B cell (primary cell): ENCODE data around the gene ESR1. TPM values are rescaled to one million over a fixed set of nuclear protein-coding genes. Genes with fewer than 3 reads are reported as not detected.

ENCODE experiments used
- ATAC-seq: fragments of 200-7000 bp; cut with Tn5 transposase; one replicate; pipeline ENCODE4 v1.10.0; 2021; ENCODE audit warnings: low read depth, mild to moderate bottlenecking, moderate number of reproducible peaks, moderate library complexity
- CTCF ChIA-PET: fragments of 350-600 bp; sonication (Branson Sonifier 250); formaldehyde crosslinking; loops from one replicate; lab custom pipeline; 2021; ENCODE audit warnings: antibody characterized with exemption, inconsistent platforms; lab: Charles Lee
- POLR2A ChIA-PET: fragments of 350-600 bp; sonication (Branson Sonifier 250); formaldehyde crosslinking; loops from one replicate; lab custom pipeline; 2021; ENCODE audit warnings: antibody characterized with exemption; lab: Charles Lee
- DNase-seq: peaks from one replicate; pipeline ENCODE4 v3.0.0; 2013
- H2AFZ ChIP-seq: 2 replicates; pipeline ENCODE4 v1.6.1; 2012; ENCODE audit warnings: mild to moderate bottlenecking, low read depth, low read length; ENCODE audit not compliant: insufficient read depth, poor library complexity, severe bottlenecking
- H3K27ac ChIP-seq, 2 donors: 1 replicate in 1 of 2; 2 replicates in 1 of 2; pipeline ENCODE4 v1.5.1; 2012 to 2013; ENCODE audit warnings: low read length in 2 of 2, mild to moderate bottlenecking in 2 of 2, moderate library complexity in 1 of 2
- H3K27me3 ChIP-seq, 4 experiments: fragments of 200-600 bp in 1 of 4; sonication (generic) in 1 of 4; replicated peaks in 1 of 4; 1 replicate in 2 of 4; 2 replicates in 2 of 4; pipeline versions ENCODE4 v1.6.1 to v1.7.0; 2013 to 2016; ENCODE audit warnings: low read length in 3 of 4, mild to moderate bottlenecking in 2 of 4, mixed read lengths in 1 of 4, moderate library complexity in 1 of 4; ENCODE audit not compliant: insufficient read depth in 4 of 4, control insufficient read depth in 3 of 4; ENCODE audit errors: control extremely low read depth in 1 of 4
- H3K36me3 ChIP-seq, 2 experiments: replicated peaks in 1 of 2; 1 replicate in 1 of 2; 2 replicates in 1 of 2; pipeline versions ENCODE4 v1.6.1 to v1.7.1; 2013; ENCODE audit warnings: low read length in 1 of 2; ENCODE audit not compliant: insufficient read depth in 2 of 2, control insufficient read depth in 1 of 2; ENCODE audit errors: control extremely low read depth in 1 of 2, extremely low read depth in 1 of 2
- H3K4me1 ChIP-seq, 2 donors: fragments of 200-600 bp in 1 of 2; sonication (generic) in 1 of 2; 1 replicate in 1 of 2; 2 replicates in 1 of 2; pipeline versions ENCODE4 v1.5.1 to v1.6.1; 2013 to 2017; ENCODE audit warnings: low read length in 2 of 2; ENCODE audit not compliant: control insufficient read depth in 2 of 2, insufficient read depth in 2 of 2
- H3K4me2 ChIP-seq: replicated peaks from 2 replicates; pipeline ENCODE3; 2012; ENCODE audit warnings: mild to moderate bottlenecking, low read depth, low read length; ENCODE audit not compliant: poor library complexity, severe bottlenecking
- H3K4me3 ChIP-seq, 5 experiments: fragments of 200-600 bp in 1 of 5; sonication (generic) in 1 of 5; 1 replicate in 3 of 5; 2 replicates in 2 of 5; pipeline versions ENCODE4 v1.5.1 to v1.7.0; 2011 to 2016; ENCODE audit warnings: low read length in 4 of 5, mild to moderate bottlenecking in 4 of 5, low read depth in 2 of 5, control low read depth in 1 of 5, moderate library complexity in 1 of 5; ENCODE audit not compliant: insufficient read depth in 1 of 5; ENCODE audit errors: control extremely low read depth in 1 of 5, extremely low read depth in 1 of 5
- H3K79me2 ChIP-seq: fragments of 200-600 bp; sonication (generic); one replicate; pipeline ENCODE4 v1.6.0; 2016; ENCODE audit warnings: low read length; ENCODE audit not compliant: control insufficient read depth, insufficient read depth
- H3K9ac ChIP-seq: fragments of 200-600 bp; sonication (generic); 2 replicates; pipeline ENCODE4 v1.6.1; 2017; ENCODE audit warnings: mild to moderate bottlenecking, low read length, moderate library complexity
- H3K9me3 ChIP-seq, 3 donors: one replicate each; pipeline versions ENCODE4 v1.6.1 to v1.7.1; 2013; ENCODE audit warnings: low read length in 2 of 3; ENCODE audit not compliant: control insufficient read depth in 2 of 3, insufficient read depth in 1 of 3; ENCODE audit errors: control extremely low read depth in 1 of 3
- H4K20me1 ChIP-seq: 2 replicates; pipeline ENCODE4 v1.6.0; 2012; ENCODE audit warnings: mild to moderate bottlenecking, low read length; ENCODE audit not compliant: insufficient read depth, control insufficient read depth, poor library complexity, severe bottlenecking
- H3K27ac Mint-ChIP-seq: one replicate; pipeline ENCODE4 v1.8.0; 2021; ENCODE audit warnings: mixed read lengths
- H3K27me3 Mint-ChIP-seq: one replicate; pipeline ENCODE4 v1.8.0; 2021; ENCODE audit warnings: mixed read lengths
- H3K4me1 Mint-ChIP-seq: one replicate; pipeline ENCODE4 v1.8.0; 2021; ENCODE audit warnings: mixed read lengths
- H3K4me3 Mint-ChIP-seq: one replicate; pipeline ENCODE4 v1.8.0; 2021; ENCODE audit warnings: mixed read lengths
- H3K9me3 Mint-ChIP-seq: one replicate; pipeline ENCODE4 v1.8.0; 2022; ENCODE audit warnings: mixed read lengths; ENCODE audit not compliant: insufficient read depth
- EZH2 ChIP-seq: IDR thresholded peaks from 2 replicates; pipeline ENCODE4 v1.6.1; 2012; ENCODE audit warnings: borderline replicate concordance, low read depth, mild to moderate bottlenecking, moderate library complexity, low read length; ENCODE audit not compliant: insufficient read depth, poor library complexity, severe bottlenecking
- WGBS: methylation state at CpG from one replicate; pipeline ENCODE4 v1.1.5; 2013; ENCODE audit warnings: missing lambda C conversion rate; ENCODE audit not compliant: insufficient coverage; 5-methylcytosine and 5-hydroxymethylcytosine counted together
- intact Hi-C: fragments of 100-400 bp; cut with micrococcal nuclease; formaldehyde crosslinking; loops from one replicate; pipeline ENCODE4 v1.10.0; 2022
- polyA plus RNA-seq: library from polyadenylated mRNA; depleted of rRNA; stranded (reverse); fragments of >200 nt; gene quantifications from 2 replicates; pipeline ENCODE4 v1.2.3, GENCODE V29; 2012
- total RNA-seq, 2 donors: library from RNA; stranded (reverse); fragments of 120-200 nt in 1 of 2; gene quantifications; 1 replicate in 1 of 2; 2 replicates in 1 of 2; pipeline versions ENCODE4 v1.2.3 to v1.2.4, GENCODE V29; 2013 to 2022
- TF ChIP-seq, protein P1 (sequence below): fragments of 200-600 bp; IDR thresholded peaks from one replicate; pipeline ENCODE4 v1.8.0; 2022; ENCODE audit warnings: antibody characterized with exemption, mild to moderate bottlenecking

ESR1 gene
- total and polyA plus RNA-seq, 2 donors (not counting 1 experiment from before 2014, with no cell fraction given), result 0.46 to 5.9 TPM

DNA sequence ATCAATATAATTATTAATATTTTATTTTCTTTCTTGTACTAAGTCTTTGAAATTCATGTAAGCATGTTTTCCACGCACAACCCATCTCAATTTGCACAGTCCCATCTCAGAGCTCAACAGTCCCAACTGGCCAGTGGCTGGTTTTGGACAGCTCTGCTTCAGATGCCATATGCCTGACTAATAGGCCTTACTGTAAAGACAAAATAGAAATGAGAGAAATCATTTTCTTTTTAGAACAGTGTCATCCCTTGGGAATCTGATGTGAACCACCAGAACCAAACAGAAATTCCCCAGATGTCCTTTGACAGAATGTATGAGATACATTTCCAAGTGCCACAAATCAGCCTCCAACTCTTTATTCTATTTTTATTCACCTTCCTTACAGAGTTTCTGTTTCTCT is 338.9 kb downstream of the ESR1 start:
- Histone ChIP-seq H3K9me3 (no peaks in the 10 kb centered on the region), H3K9ac (no peak overlapping the region), H3K79me2 (no peaks in the 10 kb centered on the region), H4K20me1 (no peaks in the 10 kb centered on the region), H2AFZ (no peak overlapping the region), H3K36me3 (peaks cover 12 to 96% of the 10 kb centered on the region in 2 experiments), H3K4me3 (no peak overlapping the region), H3K4me2 (no peak overlapping the region), H3K27me3 (no peaks in the 10 kb centered on the region), H3K4me1 (no peaks in the 10 kb centered on the region), H3K27ac (no peak overlapping the region)
- TF ChIP-seq EZH2, result no peak
- TF ChIP-seq, protein P1, sequence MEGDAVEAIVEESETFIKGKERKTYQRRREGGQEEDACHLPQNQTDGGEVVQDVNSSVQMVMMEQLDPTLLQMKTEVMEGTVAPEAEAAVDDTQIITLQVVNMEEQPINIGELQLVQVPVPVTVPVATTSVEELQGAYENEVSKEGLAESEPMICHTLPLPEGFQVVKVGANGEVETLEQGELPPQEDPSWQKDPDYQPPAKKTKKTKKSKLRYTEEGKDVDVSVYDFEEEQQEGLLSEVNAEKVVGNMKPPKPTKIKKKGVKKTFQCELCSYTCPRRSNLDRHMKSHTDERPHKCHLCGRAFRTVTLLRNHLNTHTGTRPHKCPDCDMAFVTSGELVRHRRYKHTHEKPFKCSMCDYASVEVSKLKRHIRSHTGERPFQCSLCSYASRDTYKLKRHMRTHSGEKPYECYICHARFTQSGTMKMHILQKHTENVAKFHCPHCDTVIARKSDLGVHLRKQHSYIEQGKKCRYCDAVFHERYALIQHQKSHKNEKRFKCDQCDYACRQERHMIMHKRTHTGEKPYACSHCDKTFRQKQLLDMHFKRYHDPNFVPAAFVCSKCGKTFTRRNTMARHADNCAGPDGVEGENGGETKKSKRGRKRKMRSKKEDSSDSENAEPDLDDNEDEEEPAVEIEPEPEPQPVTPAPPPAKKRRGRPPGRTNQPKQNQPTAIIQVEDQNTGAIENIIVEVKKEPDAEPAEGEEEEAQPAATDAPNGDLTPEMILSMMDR, result no peak
- no peaks in the 10 kb centered on the region for H3K9me3 Mint-ChIP-seq
- no peaks in the 10 kb centered on the region for H3K4me1 Mint-ChIP-seq
- no peak overlapping the region for H3K4me3 Mint-ChIP-seq
- no peaks in the 10 kb centered on the region for H3K27me3 Mint-ChIP-seq
- no peak overlapping the region for H3K27ac Mint-ChIP-seq
- WGBS, result no CpG with 5 or more reads among the region's 1 CpG
- intact Hi-C loops, result no loop called here
- ATAC-seq (no peak), DNase-seq (no peak)
- CTCF ChIA-PET, result no interaction called here
- POLR2A ChIA-PET, result no interaction called here

DNA sequence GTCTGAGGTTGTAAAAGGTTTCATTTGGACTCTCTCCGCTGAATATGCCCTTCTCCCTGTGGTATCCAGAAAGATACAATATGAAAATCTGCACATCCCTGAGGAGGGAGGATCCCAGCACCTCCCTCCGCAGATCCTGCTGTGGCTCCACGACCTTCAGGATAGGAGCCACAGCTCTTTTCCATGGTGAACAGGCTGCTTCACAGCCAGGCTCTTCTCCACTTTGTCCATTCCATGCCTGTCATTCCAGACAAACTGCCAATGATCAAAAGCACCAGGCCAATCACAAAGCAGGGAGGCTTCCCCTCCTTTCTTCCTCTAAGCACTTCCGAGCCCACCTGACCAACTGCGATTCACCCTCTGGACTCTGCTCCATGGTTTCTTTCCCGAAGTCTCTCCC is 339.8 kb downstream of the ESR1 start:
- CTCF ChIA-PET, result no interaction called here

More for the DNA sequence above, 339.8 kb downstream of the ESR1 start:
- Histone ChIP-seq H3K4me1 (no peaks in the 10 kb centered on the region), H3K36me3 (peaks cover 12 to 96% of the 10 kb centered on the region in 2 experiments), H3K9ac (no peak overlapping the region), H3K27me3 (no peaks in the 10 kb centered on the region), H3K4me3 (no peak overlapping the region), H2AFZ (no peak overlapping the region), H3K79me2 (no peaks in the 10 kb centered on the region), H4K20me1 (no peaks in the 10 kb centered on the region), H3K4me2 (no peak overlapping the region), H3K27ac (no peak overlapping the region), H3K9me3 (no peaks in the 10 kb centered on the region)
- no peaks in the 10 kb centered on the region for H3K9me3 Mint-ChIP-seq
- H3K27me3 Mint-ChIP-seq, result no peaks in the 10 kb centered on the region
- ATAC-seq (no peak), DNase-seq (no peak)
- POLR2A ChIA-PET, result no interaction called here
- no peak for TF ChIP-seq EZH2
- TF ChIP-seq, protein P1, result no peak
- no peaks in the 10 kb centered on the region for H3K4me1 Mint-ChIP-seq
- no peak overlapping the region for H3K4me3 Mint-ChIP-seq
- intact Hi-C loops, result no loop called here
- H3K27ac Mint-ChIP-seq, result no peak overlapping the region
- 98% methylated on average over 6 of the region's 6 CpGs for WGBS
